GM12878 (cell line): ENCODE measurements around the gene RASSF8. TPM values are rescaled to one million over a fixed set of nuclear protein-coding genes. Genes with fewer than 3 reads are reported as not detected.

Experiments used
- ATAC-seq: fragments of 200-7000 bp; cut with Tn5 transposase; 3 replicates; pipeline ENCODE4 v1.9.1; 2020; ENCODE audit warnings: mild to moderate bottlenecking, moderate library complexity
- BruUV-seq: library from RNA; stranded (reverse); fragments of 400-500 nt; replicated peaks from 2 replicates; lab custom pipeline; 2021; lab: Mats Ljungman, UMichigan
- CTCF ChIA-PET: fragments of 300-600 bp; sonication (Branson Sonifier 250); formaldehyde crosslinking; extraction: SDS; loops from one replicate; lab custom pipeline; 2021; ENCODE audit warnings: inconsistent platforms; lab: Yijun Ruan, JAX
- POLR2A ChIA-PET: fragments of 350-600 bp; formaldehyde crosslinking; extraction: SDS; loops from one replicate; lab custom pipeline; 2021; ENCODE audit warnings: inconsistent platforms; lab: Charles Lee
- RAD21 ChIA-PET: fragments of 300-600 bp; sonication (Branson Sonifier 250); formaldehyde crosslinking; loops from one replicate; lab custom pipeline; 2023; ENCODE audit warnings: antibody characterized with exemption; ENCODE audit not compliant: unreplicated experiment; lab: Charles Lee
- SMC1A ChIA-PET: fragments of 300-600 bp; sonication (Branson Sonifier 250); formaldehyde crosslinking; loops from one replicate; lab custom pipeline; 2023; ENCODE audit not compliant: unreplicated experiment, uncharacterized antibody; lab: Charles Lee
- DNase-seq: peaks from one replicate; pipeline ENCODE4 v3.0.0-alpha.2; 2011; ENCODE audit warnings: low read depth, low spot score
- FAIRE-seq: peaks from 3 replicates; lab custom pipeline; 2011; peaks lifted over from hg19 to GRCh38; lab: Jason Lieb, UNC
- H2AFZ ChIP-seq: 2 replicates; pipeline ENCODE4 v1.6.0; 2011; ENCODE audit warnings: low read depth, low read length, control low read depth; ENCODE audit not compliant: control insufficient read depth
- H3K27ac ChIP-seq: 2 replicates; pipeline ENCODE4 v1.5.1; 2011; ENCODE audit warnings: control low read depth; ENCODE audit not compliant: control insufficient read depth, insufficient read depth
- H3K27me3 ChIP-seq, 2 experiments: replicated peaks in 1 of 2; 2 replicates each; pipeline versions ENCODE4 v1.6.0 to v1.6.1; 2011; ENCODE audit warnings: low read length in 1 of 2; ENCODE audit not compliant: control insufficient read depth in 2 of 2, insufficient read depth in 2 of 2
- H3K36me3 ChIP-seq, 2 experiments: 2 replicates each; pipeline ENCODE4 v1.5.1; 2011; ENCODE audit warnings: low read length in 1 of 2; ENCODE audit not compliant: control insufficient read depth in 2 of 2, insufficient read depth in 2 of 2
- H3K4me1 ChIP-seq: 2 replicates; pipeline ENCODE4 v1.6.1; 2011; ENCODE audit warnings: mild to moderate bottlenecking, low read length, moderate library complexity, mixed read lengths; ENCODE audit not compliant: control insufficient read depth, insufficient read depth
- H3K4me2 ChIP-seq: 2 replicates; pipeline ENCODE4 v1.6.0; 2011; ENCODE audit warnings: control low read depth; ENCODE audit not compliant: control insufficient read depth, insufficient read depth
- H3K4me3 ChIP-seq: fragments of 200-600 bp; sonication (generic); 2 replicates; pipeline ENCODE4 v1.5.1; 2016
- H3K79me2 ChIP-seq: 2 replicates; pipeline ENCODE4 v1.6.0; 2011; ENCODE audit warnings: low read length; ENCODE audit not compliant: control insufficient read depth, insufficient read depth
- H3K9ac ChIP-seq: 2 replicates; pipeline ENCODE4 v1.8.0; 2011; ENCODE audit warnings: low read length, control low read depth, mixed read lengths; ENCODE audit not compliant: control insufficient read depth, insufficient read depth
- H3K9me3 ChIP-seq: replicated peaks from 3 replicates; pipeline ENCODE4 v1.5.1; 2011; ENCODE audit warnings: mild to moderate bottlenecking, low read length; ENCODE audit not compliant: control insufficient read depth, insufficient read depth
- H4K20me1 ChIP-seq: 2 replicates; pipeline ENCODE4 v1.6.0; 2011; ENCODE audit not compliant: control insufficient read depth, insufficient read depth
- CBX3 ChIP-seq: fragments of 200-600 bp; sonication (generic); IDR thresholded peaks from 2 replicates; pipeline ENCODE4 v1.6.1; 2016; ENCODE audit warnings: low read depth, borderline replicate concordance
- CEBPZ ChIP-seq: fragments of 150-350 bp; IDR thresholded peaks from 2 replicates; pipeline ENCODE4 v1.6.1; 2016; ENCODE audit warnings: low read depth, low read length
- CREM ChIP-seq: IDR thresholded peaks from 2 replicates; pipeline ENCODE4 v1.6.1; 2014; ENCODE audit warnings: antibody characterized with exemption, low read depth
- ETV6 ChIP-seq, 2 experiments: fragments of 450-650 bp in 1 of 2; IDR thresholded peaks in 1 of 2; conservative IDR thresholded peaks in 1 of 2; 2 replicates each; pipeline ENCODE4 v1.6.1; 2014; ENCODE audit warnings: antibody characterized with exemption in 1 of 2, borderline replicate concordance in 1 of 2, low read depth in 1 of 2, mild to moderate bottlenecking in 1 of 2, moderate library complexity in 1 of 2
- HDGF ChIP-seq: fragments of 450-650 bp; IDR thresholded peaks from 2 replicates; pipeline ENCODE4 v1.6.1; 2016; ENCODE audit warnings: antibody characterized with exemption
- NR2C2 ChIP-seq: IDR thresholded peaks from 2 replicates; pipeline ENCODE4 v1.6.1; 2011; ENCODE audit warnings: borderline replicate concordance, low read depth; ENCODE audit not compliant: control insufficient read depth, insufficient read length
- NRF1 ChIP-seq: conservative IDR thresholded peaks from 2 replicates; pipeline ENCODE4 v1.6.1; 2011; ENCODE audit warnings: mild to moderate bottlenecking, low read depth, low read length, improper control_type of control experiment
- YBX1 ChIP-seq: fragments of 450-650 bp; IDR thresholded peaks from 2 replicates; pipeline ENCODE4 v1.6.1; 2016; ENCODE audit warnings: antibody characterized with exemption
- ZBED1 ChIP-seq: IDR thresholded peaks from 2 replicates; pipeline ENCODE4 v1.6.1; 2016; ENCODE audit warnings: borderline replicate concordance
- WGBS: methylation state at CpG from one replicate; pipeline ENCODE4 v1.1.6; 2016; ENCODE audit warnings: low lambda C conversion rate; ENCODE audit not compliant: insufficient replicate concordance, insufficient coverage; ENCODE audit errors: missing lambda C conversion rate; 5-methylcytosine and 5-hydroxymethylcytosine counted together
- in situ Hi-C: fragments of 300-500 bp; cut with MboI; formaldehyde crosslinking; loops from 9 replicates; pipeline ENCODE4 v1.14.3; 2018; ENCODE audit warnings: mixed read lengths
- intact Hi-C: fragments of 100-400 bp; cut with micrococcal nuclease; formaldehyde crosslinking; loops from one replicate; pipeline ENCODE4 v1.14.2; 2022; ENCODE audit not compliant: unreplicated experiment
- polyA plus RNA-seq, 11 experiments: library from polyadenylated mRNA; depleted of rRNA in 4 of 11; unstranded in 6 of 11; stranded (reverse) in 5 of 11; fragments of >200 nt; fragmentation: Nextera tagmentation in 4 of 11; fragmentation: Illumina TruSeq in 1 of 11; extraction: Ambion mirVana in 4 of 11; extraction: Trizol in 1 of 11; gene quantifications; 1 replicate in 1 of 11; 2 replicates in 10 of 11; pipeline versions ENCODE4 v1.2.1 to v1.2.3, GENCODE V29; 2011 to 2016; ENCODE audit warnings: inconsistent platforms in 2 of 11, missing spikeins in 2 of 11, low read depth in 1 of 11
- total RNA-seq, 4 experiments: library from RNA; depleted of rRNA in 3 of 4; stranded (reverse); fragments of >200 nt in 3 of 4; fragmentation: Illumina TruSeq in 1 of 4; extraction: Trizol in 1 of 4; gene quantifications; 2 replicates each; pipeline versions ENCODE4 v1.2.1 to v1.2.3, GENCODE V29; 2013 to 2021
- TF ChIP-seq, protein P1 (sequence below): fragments of 450-650 bp; IDR thresholded peaks from 2 replicates; pipeline ENCODE4 v1.6.1; 2016; ENCODE audit warnings: mild to moderate bottlenecking, moderate library complexity, borderline replicate concordance

Gene RASSF8
- total and polyA plus RNA-seq, 10 of the 15 experiments (the other 5 are each of a cell fraction or from before 2014, with no cell fraction given) = 0.06 to 0.18 (median 0.08) TPM; not detected in 6

DNA sequence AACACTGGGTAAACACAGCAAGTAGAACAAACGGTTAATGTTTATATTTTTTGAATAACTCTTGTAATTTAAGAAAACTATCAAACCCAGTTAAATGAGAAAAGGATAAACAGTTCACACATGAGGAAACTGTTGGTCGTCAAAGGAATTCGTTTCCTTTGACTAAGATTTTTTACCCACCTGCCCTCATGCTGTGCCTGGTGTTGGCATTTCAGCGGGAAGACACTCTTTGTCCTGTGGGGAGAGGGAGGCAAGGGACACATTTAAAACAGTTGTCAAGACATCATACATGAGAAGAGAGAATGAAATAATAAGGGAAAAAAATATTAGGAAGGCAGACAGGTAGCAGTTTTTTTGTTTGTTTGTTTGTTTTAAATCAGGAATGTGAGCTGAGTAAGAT is 95.9 kb downstream of the RASSF8 start:
- H3K9me3 ChIP-seq = no peaks in the 10 kb centered on the region; the same call in 2 of the 3 replicates
- H3K27ac ChIP-seq = no peak overlapping the region
- H3K4me2 ChIP-seq = no peak overlapping the region
- H3K36me3 ChIP-seq = no peaks in the 10 kb centered on the region
- DNase-seq = no peak
- H4K20me1 ChIP-seq = no peaks in the 10 kb centered on the region
- no TSS peak for BruUV-seq
- POLR2A ChIA-PET = no interaction called here
- no peaks in the 10 kb centered on the region for H3K79me2 ChIP-seq
- TF ChIP-seq NR2C2 (no peak), CREM (no peak), HDGF (no peak)
- TF ChIP-seq, all 136 proteins: peak for 0
- WGBS = 37% methylated on average over 4 of the region's 4 CpGs
- H3K4me3 ChIP-seq = no peak overlapping the region
- SMC1A ChIA-PET = interaction anchor here (1.2 kb wide), 1 partner anchor 18 kb away, joined by 3 read pairs; no protein-coding TSS in a partner anchor
- no peak overlapping the region for H2AFZ ChIP-seq
- H3K27me3 ChIP-seq = peaks cover 0 to 2% of the 10 kb centered on the region in 2 experiments; a peak in 1 of 4 replicates
- in situ Hi-C loops = no loop called here
- intact Hi-C loops = no loop called here
- CTCF ChIA-PET = no interaction called here
- ATAC-seq = no peak
- no peak for FAIRE-seq
- H3K9ac ChIP-seq = no peak overlapping the region
- peaks cover 4% of the 10 kb centered on the region; the same call in 1 of the 2 replicates for H3K4me1 ChIP-seq
- RAD21 ChIA-PET = no interaction called here

DNA sequence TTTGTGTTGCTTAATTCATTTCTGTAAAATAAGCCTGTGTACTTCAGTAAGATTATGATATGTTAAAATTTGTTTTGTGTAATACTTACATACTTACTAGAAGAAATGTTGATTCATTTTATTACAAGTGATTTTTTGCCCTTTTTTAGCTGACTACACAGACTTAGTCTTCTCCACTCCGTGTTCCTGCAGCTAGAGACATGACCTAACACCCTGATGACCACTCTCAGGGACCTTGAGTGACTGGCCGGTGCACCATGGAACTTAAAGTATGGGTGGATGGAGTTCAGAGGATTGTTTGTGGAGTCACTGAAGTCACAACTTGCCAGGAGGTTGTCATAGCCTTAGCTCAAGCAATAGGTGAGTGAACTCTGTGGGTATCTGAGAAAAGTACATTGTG is 96.6 kb downstream of the RASSF8 start:
- DNase-seq (no peak), ATAC-seq (no peak), FAIRE-seq (no peak)
- H3K27me3 ChIP-seq = peaks cover 0 to 2% of the 10 kb centered on the region in 2 experiments; a peak in 1 of 4 replicates
- H3K9ac ChIP-seq = no peak overlapping the region
- H3K27ac ChIP-seq = no peak overlapping the region
- RAD21 ChIA-PET = no interaction called here
- H2AFZ ChIP-seq = no peak overlapping the region
- no peaks in the 10 kb centered on the region for H3K36me3 ChIP-seq
- WGBS = 60% methylated on average over 2 of the region's 2 CpGs
- no peak overlapping the region for H3K4me2 ChIP-seq
- H3K9me3 ChIP-seq = no peaks in the 10 kb centered on the region; the same call in 2 of the 3 replicates
- CTCF ChIA-PET = no interaction called here
- POLR2A ChIA-PET = no interaction called here
- in situ Hi-C loops (no loop called here), intact Hi-C loops (no loop called here)
- SMC1A ChIA-PET = interaction anchor here (1.2 kb wide), 1 partner anchor 17 kb away, joined by 3 read pairs; no protein-coding TSS in a partner anchor
- H3K4me3 ChIP-seq = no peak overlapping the region
- peaks cover 4% of the 10 kb centered on the region; the same call in 1 of the 2 replicates for H3K4me1 ChIP-seq
- H4K20me1 ChIP-seq = no peaks in the 10 kb centered on the region
- no TSS peak for BruUV-seq
- H3K79me2 ChIP-seq = no peaks in the 10 kb centered on the region
- TF ChIP-seq YBX1 (no peak), NRF1 (no peak), CEBPZ (no peak), ETV6 (conservative IDR thresholded peaks at IDR 0.05 in 1 of 2, IDR thresholded peaks at IDR 0.05 in 1 of 2; ENCODE audit: borderline replicate concordance in 1 of 2, low read depth in 1 of 2) (no peak), ZBED1 (no peak), CBX3 (no peak)
- TF ChIP-seq, protein P1, sequence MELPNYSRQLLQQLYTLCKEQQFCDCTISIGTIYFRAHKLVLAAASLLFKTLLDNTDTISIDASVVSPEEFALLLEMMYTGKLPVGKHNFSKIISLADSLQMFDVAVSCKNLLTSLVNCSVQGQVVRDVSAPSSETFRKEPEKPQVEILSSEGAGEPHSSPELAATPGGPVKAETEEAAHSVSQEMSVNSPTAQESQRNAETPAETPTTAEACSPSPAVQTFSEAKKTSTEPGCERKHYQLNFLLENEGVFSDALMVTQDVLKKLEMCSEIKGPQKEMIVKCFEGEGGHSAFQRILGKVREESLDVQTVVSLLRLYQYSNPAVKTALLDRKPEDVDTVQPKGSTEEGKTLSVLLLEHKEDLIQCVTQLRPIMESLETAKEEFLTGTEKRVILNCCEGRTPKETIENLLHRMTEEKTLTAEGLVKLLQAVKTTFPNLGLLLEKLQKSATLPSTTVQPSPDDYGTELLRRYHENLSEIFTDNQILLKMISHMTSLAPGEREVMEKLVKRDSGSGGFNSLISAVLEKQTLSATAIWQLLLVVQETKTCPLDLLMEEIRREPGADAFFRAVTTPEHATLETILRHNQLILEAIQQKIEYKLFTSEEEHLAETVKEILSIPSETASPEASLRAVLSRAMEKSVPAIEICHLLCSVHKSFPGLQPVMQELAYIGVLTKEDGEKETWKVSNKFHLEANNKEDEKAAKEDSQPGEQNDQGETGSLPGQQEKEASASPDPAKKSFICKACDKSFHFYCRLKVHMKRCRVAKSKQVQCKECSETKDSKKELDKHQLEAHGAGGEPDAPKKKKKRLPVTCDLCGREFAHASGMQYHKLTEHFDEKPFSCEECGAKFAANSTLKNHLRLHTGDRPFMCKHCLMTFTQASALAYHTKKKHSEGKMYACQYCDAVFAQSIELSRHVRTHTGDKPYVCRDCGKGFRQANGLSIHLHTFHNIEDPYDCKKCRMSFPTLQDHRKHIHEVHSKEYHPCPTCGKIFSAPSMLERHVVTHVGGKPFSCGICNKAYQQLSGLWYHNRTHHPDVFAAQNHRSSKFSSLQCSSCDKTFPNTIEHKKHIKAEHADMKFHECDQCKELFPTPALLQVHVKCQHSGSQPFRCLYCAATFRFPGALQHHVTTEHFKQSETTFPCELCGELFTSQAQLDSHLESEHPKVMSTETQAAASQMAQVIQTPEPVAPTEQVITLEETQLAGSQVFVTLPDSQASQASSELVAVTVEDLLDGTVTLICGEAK = no peak
